Endometrium (tissue), 2 donors: ENCODE results near the gene GNA14.
"Not testable (repeated sequence)": the region's sequence is repeated elsewhere in the genome, so short reads cannot be mapped to it uniquely, and the experiment has no call there.

Experiments
- FAIRE-seq: peaks from 2 replicates; lab custom pipeline; 2012; peaks lifted over from hg19 to GRCh38; lab: Jason Lieb, UNC
- donor health status: control.
- donor health status: control.

GNA14 gene

GRCh38 chr9:77648234-77649108 lies at the start of gene GNA14:
GNA14 (minus strand) TSS chr9:77648322; CDS start chr9:77647793, 529 bp downstream.
- no peak for FAIRE-seq

GRCh38 chr9:77697238-77697984 lies 49.3 kb upstream of the GNA14 start:
- FAIRE-seq, result no peak

- not testable (repeated sequence) for FAIRE-seq
Observed at GRCh38 chr9:77690723-77691122, 42.6 kb upstream of the GNA14 start.

GRCh38 chr9:77690119-77690518 lies 42.0 kb upstream of the GNA14 start:
- FAIRE-seq, result not testable (repeated sequence)

GRCh38 chr9:77687737-77688136 lies 39.6 kb upstream of the GNA14 start:
- not testable (repeated sequence) for FAIRE-seq

GRCh38 chr9:77680581-77680980 lies 32.5 kb upstream of the GNA14 start:
- FAIRE-seq, result no peak

- no peak for FAIRE-seq
Observed at GRCh38 chr9:77679661-77680368, 31.7 kb upstream of the GNA14 start.

GRCh38 chr9:77679088-77679487 lies 31.0 kb upstream of the GNA14 start:
- FAIRE-seq, result no peak

- FAIRE-seq, result no peak
Observed at GRCh38 chr9:77677957-77678535, 29.9 kb upstream of the GNA14 start.

- FAIRE-seq, result no peak
Observed at GRCh38 chr9:77677397-77677796, 29.3 kb upstream of the GNA14 start.

- FAIRE-seq, result no peak
Observed at GRCh38 chr9:77673941-77674791, 26.0 kb upstream of the GNA14 start.

GRCh38 chr9:77672183-77672582 lies 24.1 kb upstream of the GNA14 start:
- no peak for FAIRE-seq

- no peak for FAIRE-seq
Observed at GRCh38 chr9:77667151-77667550, 19.0 kb upstream of the GNA14 start.

GRCh38 chr9:77663754-77664153 lies 15.6 kb upstream of the GNA14 start:
- FAIRE-seq, result no peak

- no peak for FAIRE-seq
Observed at GRCh38 chr9:77661566-77662085, 13.5 kb upstream of the GNA14 start.

GRCh38 chr9:77659926-77660325 lies 11.8 kb upstream of the GNA14 start:
- FAIRE-seq, result no peak

- no peak for FAIRE-seq
Observed at GRCh38 chr9:77651203-77651602, 3.1 kb upstream of the GNA14 start.

- FAIRE-seq, result peak; percentile 72
Observed at GRCh38 chr9:77649109-77649812, 1.1 kb upstream of the GNA14 start.

- FAIRE-seq, result no peak
Observed at GRCh38 chr9:77647267-77648233, 572 bp downstream of the GNA14 start.
